Uterus (tissue), 2 donors: ENCODE measurements around the gene KDELR3.

Experiments
- CTCF ChIP-seq, 4 experiments: fragments of 200-600 bp in 2 of 4; fragments of 450-650 bp in 2 of 4; sonication (generic) in 2 of 4; IDR thresholded peaks; one replicate each; pipeline ENCODE4 v1.5.1; 2016 to 2019; ENCODE audit warnings: antibody characterized with exemption in 4 of 4, mild to moderate bottlenecking in 2 of 4, moderate library complexity in 1 of 4
- POLR2A ChIP-seq, 2 donors: fragments of 450-650 bp; IDR thresholded peaks; one replicate each; pipeline ENCODE4 v1.6.1; 2016; ENCODE audit warnings: antibody characterized with exemption in 2 of 2, mild to moderate bottlenecking in 1 of 2, moderate library complexity in 1 of 2

GRCh38 chr22:38523479-38523878 lies 55.6 kb downstream of the KDELR3 start:
- TF ChIP-seq CTCF (IDR thresholded peaks at IDR 0.05) (no peak), POLR2A (IDR thresholded peaks at IDR 0.05) (no peak)
